CD4-positive, alpha-beta T cell treated with Interleukin-1 beta for 1 hour (primary cell): ENCODE results near the gene PLXNA4.

Experiments used
- DNase-seq, 2 donors: peaks; one replicate each; pipeline ENCODE4 v3.0.0-alpha.2; 2020 to 2022

Gene PLXNA4

DNA sequence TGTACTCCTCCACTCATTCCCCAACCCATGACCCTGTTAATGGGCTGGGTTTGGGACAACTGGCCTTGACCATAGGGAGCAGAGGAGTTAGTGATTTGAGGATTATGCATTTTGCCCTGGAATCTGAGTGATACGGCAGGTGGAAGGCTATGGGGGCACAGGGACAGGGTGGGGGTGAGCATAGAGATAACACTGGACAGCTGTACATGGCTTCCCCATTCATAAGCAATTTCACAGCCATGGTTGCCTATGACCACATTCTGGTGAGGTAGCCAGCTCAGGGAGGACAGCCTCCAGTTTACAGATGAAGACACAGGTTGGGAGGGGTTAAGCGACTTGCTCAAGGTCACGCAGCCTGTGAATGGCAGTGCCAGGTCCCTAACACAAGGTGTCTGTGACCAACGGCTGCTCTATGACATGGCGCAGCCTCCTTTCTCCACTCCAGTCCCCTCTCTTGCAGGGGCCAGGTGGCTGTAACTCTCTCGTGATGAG lies 319.5 kb downstream of the PLXNA4 start:
- no peak for DNase-seq

- no peak for DNase-seq
Observed at GRCh38 chr7:132255898-132256297, 320.4 kb downstream of the PLXNA4 start.

- no peak for DNase-seq
Observed at GRCh38 chr7:132255115-132255797, 321.0 kb downstream of the PLXNA4 start.

DNA sequence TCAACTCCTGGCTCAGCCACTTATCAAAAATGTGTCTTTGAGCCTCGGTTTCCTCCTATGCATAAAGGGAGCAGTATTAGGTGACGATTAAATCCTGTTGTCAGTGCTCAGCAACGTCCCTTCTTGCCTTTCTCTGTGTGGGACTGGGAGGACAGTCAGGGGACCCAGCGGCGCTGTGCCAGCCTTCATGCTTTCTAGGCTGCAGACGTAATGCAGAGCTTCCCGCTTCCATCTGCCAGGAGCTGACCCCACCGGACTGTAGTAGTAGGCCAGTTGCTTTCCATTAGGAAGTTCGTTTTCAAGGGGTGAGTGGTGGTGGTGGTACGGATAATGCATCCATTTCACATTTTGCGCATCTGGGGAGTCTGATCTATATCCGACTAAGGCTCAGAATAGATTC lies 321.8 kb downstream of the PLXNA4 start:
- DNase-seq = no peak

GRCh38 chr7:132252793-132253100 lies 323.5 kb downstream of the PLXNA4 start:
- DNase-seq = no peak

DNA sequence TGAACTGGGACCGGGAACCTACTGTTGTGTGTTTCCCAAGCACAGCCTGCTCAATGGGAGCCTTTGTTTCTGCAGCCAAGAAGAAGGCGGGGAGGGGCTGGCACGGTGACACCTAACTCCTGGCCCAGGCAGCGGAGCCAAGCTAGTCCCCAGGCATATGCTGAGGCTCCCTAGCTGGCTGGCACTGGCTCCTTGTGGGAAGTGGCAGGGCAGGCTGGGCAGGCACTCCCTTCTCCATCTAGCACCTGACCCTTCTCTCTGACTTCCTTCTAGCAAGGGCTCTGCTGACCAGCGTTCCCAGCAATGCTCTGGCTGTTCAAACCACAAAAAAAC lies 325.0 kb downstream of the PLXNA4 start:
- no peak for DNase-seq

DNA sequence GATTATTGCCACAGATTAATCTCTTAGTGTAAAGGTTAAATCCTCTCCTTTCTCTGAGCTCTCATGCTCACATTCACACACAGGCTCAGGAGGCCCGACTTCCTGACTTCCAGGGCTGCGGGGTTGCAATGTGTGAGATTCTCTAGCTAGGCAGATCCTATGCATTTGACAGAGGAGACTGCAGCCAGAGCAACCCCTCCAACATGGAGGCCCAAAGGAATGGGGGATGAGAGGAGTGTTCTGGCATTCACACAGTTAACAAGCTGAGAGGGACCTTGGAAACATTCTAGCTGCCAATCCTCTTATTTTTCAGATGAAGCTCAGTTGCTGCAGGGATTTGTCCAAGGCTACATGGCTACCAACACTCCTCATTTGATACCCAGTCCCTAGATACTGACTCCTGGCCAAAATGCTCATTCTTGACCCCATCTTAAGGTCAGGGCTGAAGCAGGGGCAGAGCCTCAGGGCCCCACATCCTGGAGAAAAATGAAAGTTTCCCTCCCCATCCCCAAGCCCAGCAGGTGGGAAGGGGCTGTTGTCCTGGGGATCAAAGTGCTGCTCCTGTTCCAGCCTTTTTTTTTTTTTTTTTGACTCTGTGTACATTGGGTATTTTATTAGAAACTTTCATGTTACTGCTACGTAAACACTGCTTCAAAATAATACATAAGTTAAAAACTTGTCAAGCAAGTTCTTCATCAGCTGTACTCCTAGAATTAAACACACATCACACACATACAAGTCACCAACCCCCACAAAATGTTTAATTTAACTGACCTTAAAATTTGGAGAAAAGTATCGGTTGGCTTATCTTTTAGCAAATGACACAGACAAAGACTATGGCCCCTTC lies 325.6 kb downstream of the PLXNA4 start:
- no peak for DNase-seq

DNA sequence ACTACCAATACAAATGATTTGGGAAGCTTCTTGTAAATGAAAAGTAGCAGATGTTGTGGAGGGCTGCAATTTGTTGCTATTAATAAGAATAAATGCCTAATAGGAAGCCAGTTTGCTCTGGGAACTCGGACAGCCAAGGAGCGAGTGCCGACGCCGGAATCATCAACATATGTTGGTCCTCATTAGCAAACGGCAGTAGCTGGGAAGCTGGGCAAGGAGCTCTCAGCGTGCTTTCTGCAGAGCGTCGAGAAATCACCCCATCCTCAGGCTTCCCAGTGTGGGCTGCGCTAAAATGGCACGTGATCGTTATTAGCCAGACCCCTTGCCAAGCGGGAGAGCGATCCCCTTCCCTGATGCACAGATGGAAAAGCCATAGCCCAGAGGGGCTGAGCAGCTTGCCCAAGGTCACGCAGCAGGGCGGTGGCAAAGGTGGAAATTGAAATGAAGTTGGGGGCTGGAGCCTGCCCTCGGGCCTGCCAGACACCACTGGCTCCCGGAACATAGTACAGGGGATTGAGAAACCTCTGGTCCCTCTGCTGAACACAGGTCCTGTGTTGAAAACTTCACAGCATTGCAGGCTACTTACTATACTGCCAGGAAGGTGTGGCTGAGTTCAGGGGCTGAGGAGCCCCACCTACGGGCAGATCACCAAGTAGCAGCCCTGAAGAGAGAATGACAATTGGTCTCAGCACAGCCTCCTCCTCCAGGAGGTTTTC lies 326.9 kb downstream of the PLXNA4 start:
- no peak for DNase-seq

DNA sequence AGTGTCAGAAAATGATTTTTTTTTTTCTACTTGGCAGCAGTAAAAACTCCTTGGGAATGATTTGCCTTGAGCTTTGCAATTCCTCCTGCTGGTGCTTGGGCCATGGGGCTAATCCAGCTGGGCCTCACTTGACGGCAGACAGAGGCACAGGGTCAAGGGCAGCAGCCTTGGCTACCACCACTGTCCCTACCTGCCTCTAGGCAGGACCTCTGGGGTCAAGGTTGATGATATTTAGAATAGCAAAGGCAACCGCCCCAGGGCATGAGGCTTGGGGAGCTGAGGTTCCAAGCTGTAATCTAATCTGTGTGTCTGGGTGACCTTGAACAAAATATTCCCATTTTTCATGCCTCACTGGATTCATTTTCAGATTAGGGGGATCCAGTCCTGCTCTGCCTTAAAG lies 327.4 kb downstream of the PLXNA4 start:
- DNase-seq = no peak

DNA sequence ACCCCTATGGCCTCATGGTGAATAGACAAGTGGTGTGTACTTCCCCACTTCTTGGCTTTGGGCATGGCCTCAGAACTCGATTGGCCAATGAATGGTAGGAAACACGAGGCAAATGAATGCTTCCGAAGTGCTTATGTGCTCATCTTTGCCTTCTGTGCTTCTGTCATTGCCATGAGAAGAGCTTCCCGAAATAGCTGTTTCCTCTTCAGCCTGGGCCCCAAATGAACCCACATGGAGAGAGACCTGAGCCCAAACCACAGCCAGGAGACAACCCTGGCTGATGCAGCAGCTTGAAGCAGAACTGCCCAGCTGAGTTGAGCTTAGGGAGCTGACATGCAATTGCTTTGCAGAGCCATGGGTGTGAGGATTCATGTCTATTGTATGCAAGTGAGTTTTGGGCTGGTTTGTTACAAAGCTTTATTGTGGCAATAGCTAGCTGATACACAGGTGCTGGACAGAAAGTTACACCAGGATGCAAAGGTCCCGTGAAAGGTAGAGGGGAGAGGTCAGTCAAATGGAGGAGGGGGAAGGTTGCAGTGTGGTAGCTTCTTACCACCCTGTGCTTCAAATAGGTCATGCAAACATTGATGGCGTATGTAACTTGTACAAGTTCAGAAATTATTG lies 328.2 kb downstream of the PLXNA4 start:
- DNase-seq = no peak

- DNase-seq = no peak
Observed at GRCh38 chr7:132246591-132246990, 329.7 kb downstream of the PLXNA4 start.

- DNase-seq = no peak
Observed at GRCh38 chr7:132245539-132245938, 330.7 kb downstream of the PLXNA4 start.

DNA sequence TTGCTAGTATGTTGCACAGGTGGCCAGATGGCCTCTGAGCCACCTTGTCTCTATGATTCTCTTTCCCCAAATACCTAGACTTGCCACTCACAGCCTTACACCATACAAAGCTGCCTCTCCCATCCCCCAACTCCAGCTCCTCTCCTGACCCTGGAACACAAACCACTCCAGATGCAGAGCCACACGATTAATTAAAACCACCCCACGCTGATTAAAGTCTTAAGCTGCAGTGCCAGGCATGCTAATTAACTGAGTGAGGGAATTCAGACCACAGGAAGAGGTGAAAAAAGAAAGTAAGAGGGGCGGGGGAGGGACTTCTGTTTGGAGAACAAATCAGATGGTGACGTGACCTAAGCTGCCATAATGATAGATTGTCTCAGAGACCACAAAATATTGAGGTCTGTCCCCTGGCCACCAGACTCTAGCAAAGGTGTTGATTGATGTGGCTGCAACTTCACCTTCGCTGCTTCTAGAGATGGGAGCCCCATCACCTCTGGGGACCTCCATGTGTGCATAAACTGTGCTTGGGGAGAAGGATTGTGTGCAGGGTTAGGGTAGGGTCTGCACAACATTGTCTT lies 331.3 kb downstream of the PLXNA4 start:
- DNase-seq = no peak

GRCh38 chr7:132243463-132243862 lies 332.8 kb downstream of the PLXNA4 start:
- no peak for DNase-seq

DNA sequence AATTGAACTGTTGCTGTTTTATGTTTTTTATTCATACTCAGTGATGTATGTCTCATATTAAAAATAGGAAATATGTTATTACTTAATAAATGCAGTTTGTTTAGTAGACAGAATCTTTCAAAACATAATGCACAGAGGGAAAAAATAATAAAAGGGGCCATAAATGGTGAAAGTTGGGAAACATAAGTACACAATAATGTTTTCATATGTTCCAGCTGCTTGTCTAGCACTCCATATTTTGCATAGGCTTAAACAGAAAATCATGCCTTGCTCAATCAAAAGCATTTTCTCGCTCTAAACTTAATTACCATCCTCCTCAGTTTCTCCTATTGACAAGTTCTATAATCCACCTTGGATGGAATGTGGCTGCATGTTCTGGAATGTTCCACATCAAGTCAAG lies 333.2 kb downstream of the PLXNA4 start:
- no peak for DNase-seq

DNA sequence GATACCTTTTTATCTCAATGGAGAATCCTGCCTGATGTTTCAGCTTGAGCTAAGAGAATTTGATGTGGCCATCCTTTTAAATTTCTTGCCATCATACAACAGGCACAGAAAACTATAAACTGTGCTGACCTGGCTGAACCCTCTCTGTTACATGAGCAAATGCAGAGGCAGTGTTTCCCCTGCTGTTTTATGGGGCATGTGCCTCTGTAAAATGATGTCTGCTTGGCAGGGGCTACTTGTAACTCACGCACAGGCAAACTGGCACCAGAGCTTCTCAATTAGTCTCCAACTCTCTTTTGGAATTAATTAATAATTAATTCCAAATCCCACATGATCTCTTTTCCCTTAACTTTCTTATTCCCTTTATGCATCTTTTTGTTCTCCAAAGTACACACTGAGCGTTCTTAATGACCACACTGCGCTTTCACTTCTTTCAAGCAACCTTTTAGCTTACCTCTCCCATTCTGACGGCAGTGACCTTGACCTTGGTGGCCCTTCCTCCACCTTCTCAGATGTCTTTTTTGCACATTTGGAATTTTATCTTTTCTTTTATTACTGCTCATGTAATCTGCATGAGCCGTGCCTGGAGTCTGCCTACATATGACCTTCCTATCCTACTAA lies 334.0 kb downstream of the PLXNA4 start:
- no peak for DNase-seq

DNA sequence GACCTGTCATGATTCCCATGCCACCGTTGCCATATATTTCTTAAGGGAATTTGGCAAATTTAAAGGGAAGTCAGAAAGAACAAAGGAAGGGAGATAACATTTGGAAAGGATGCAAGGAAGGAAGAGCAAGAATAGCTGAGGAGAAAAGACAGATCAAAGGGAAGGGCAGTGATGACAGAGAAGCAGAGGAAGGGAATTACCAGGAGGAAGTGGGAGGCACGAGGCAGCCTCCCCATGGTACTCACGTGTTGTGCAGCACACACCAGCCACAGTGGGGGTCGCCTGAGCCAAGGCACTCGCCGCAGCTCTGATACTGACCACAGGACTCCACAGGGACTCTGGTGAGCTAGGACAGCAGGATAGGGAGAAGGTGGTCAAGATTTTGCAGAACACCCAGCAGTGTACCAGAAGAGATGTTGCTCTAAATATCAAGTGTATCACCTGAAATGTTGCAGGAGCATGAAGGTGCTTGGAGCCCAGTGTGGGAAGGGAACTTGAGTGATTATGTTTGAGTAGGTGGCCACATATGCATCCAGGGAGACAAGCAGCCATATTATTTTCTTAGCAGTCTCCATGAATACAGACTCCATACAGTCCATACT lies 335.3 kb downstream of the PLXNA4 start:
- no peak for DNase-seq

DNA sequence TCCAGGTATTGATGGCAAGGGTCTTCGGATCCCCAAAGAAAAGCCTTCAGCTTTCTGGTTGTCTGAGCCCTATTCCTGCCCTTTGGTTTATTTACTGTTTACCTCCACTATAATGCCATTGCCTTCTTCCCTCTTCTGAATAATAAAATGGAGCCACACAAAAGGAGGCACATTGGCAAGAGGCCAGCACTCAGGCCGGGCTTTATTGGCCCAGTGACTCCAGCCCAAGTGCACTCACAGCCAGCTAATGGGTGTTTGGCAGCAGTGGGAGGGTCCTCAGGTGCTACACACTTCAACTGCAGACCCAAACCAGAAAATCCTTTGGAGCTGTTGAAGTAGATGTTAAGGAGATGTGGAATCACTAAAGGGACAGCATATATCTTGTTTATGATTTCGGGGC lies 336.0 kb downstream of the PLXNA4 start:
- DNase-seq = no peak

- no peak for DNase-seq
Observed at GRCh38 chr7:132239422-132239994, 336.8 kb downstream of the PLXNA4 start.

DNA sequence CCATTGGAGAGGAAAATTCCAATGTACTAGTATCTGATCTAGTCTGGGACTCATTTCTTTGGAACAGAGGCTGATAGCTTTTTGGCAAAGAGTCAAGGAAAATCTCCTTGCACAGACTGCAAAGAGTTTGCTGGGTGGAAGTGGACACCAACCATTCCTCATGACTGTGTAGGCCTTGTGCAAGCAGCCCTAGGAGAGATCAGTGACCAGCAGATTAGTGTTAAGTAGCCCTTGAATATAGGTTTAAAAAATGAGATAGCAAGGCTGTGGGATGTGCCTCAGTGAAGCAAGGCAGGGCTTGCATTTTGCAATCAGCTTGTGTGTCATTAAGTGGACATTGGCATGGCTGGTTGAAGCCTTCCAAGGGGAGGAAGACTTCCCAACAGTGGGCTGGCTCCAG lies 341.6 kb downstream of the PLXNA4 start:
- no peak for DNase-seq

GRCh38 chr7:132232406-132232805 lies 343.9 kb downstream of the PLXNA4 start:
- no peak for DNase-seq

DNA sequence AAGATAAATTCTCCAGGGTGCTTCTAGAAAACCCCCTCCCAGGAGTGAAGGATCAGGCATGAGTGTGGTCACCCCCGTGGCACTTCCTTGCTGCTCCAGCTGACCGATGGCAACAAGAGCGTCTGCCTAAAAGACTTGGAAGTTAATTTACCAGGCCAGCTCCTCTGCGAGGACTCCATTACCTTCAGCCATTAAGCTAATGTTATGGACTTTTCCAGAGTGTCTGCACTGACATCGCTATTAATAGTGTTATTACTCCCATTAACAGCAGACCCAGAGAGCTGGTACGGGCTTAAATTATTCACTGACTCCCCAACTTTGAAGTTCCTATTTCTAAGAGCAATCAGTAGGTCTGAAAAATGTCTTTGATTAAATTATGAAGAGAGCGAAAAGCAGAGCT lies 345.8 kb downstream of the PLXNA4 start:
- DNase-seq = no peak
